HG02759 (cell line): ENCODE measurements around the gene IL2.

Experiments
- ATAC-seq: cut with Tn5 transposase; IDR thresholded peaks from one replicate; pipeline ENCODE4 v1.9.1; 2021; ENCODE audit warnings: mild to moderate bottlenecking, moderate library complexity; ENCODE audit not compliant: unreplicated experiment

The IL2 gene

GRCh38 chr4:122456231-122457116 is at the start of gene IL2:
Gene IL2, minus strand, starts transcription at chr4:122456725. Its CDS starts 285 bp downstream, at chr4:122456440.
- no peak for ATAC-seq

- no peak for ATAC-seq
Observed at GRCh38 chr4:122503214-122503613, 46.7 kb upstream of the IL2 start.

- ATAC-seq: no peak
Observed at GRCh38 chr4:122500852-122501501, 44.5 kb upstream of the IL2 start.

- no peak for ATAC-seq
Observed at GRCh38 chr4:122489061-122489460, 32.5 kb upstream of the IL2 start.

GRCh38 chr4:122483481-122483880 is 27.0 kb upstream of the IL2 start:
- no peak for ATAC-seq

- ATAC-seq: no peak
Observed at GRCh38 chr4:122481766-122482405, 25.4 kb upstream of the IL2 start.

- ATAC-seq: no peak
Observed at GRCh38 chr4:122480655-122481487, 24.3 kb upstream of the IL2 start.

- ATAC-seq: no peak
Observed at GRCh38 chr4:122479935-122480416, 23.5 kb upstream of the IL2 start.

GRCh38 chr4:122476745-122477144 is 20.2 kb upstream of the IL2 start:
- ATAC-seq: no peak

- ATAC-seq: no peak
Observed at GRCh38 chr4:122476126-122476525, 19.6 kb upstream of the IL2 start.

- ATAC-seq: no peak
Observed at GRCh38 chr4:122475233-122475632, 18.7 kb upstream of the IL2 start.

GRCh38 chr4:122469457-122469856 is 12.9 kb upstream of the IL2 start:
- no peak for ATAC-seq

- no peak for ATAC-seq
Observed at GRCh38 chr4:122458625-122459024, 2.1 kb upstream of the IL2 start.

GRCh38 chr4:122453384-122453995 is 3.0 kb downstream of the IL2 start:
- no peak for ATAC-seq

GRCh38 chr4:122450847-122451246 is 5.7 kb downstream of the IL2 start:
- ATAC-seq: no peak

- no peak for ATAC-seq
Observed at GRCh38 chr4:122434285-122434684, 22.2 kb downstream of the IL2 start.

GRCh38 chr4:122431351-122431750 is 25.2 kb downstream of the IL2 start:
- no peak for ATAC-seq

- ATAC-seq: no peak
Observed at GRCh38 chr4:122423246-122423645, 33.3 kb downstream of the IL2 start.

GRCh38 chr4:122412547-122412946 is 44.0 kb downstream of the IL2 start:
- no peak for ATAC-seq

GRCh38 chr4:122403861-122404260 is 52.7 kb downstream of the IL2 start:
- no peak for ATAC-seq
